Panc1 (cell line): ENCODE measurements around the gene KIF26B. TPM values are rescaled to one million over a fixed set of nuclear protein-coding genes. Genes with fewer than 3 reads are reported as not detected.

ENCODE experiments used
- ATAC-seq: fragments of 200-7000 bp; cut with Tn5 transposase; 2 replicates; pipeline ENCODE4 v1.9.1; 2020; ENCODE audit warnings: mild to moderate bottlenecking, moderate library complexity
- BruUV-seq: library from RNA; stranded (reverse); fragments of 400-500 nt; replicated peaks from 2 replicates; lab custom pipeline; 2021; lab: Mats Ljungman, UMichigan
- CTCF ChIA-PET: fragments of 300-600 bp; sonication (Branson Sonifier 250); formaldehyde crosslinking; loops from one replicate; lab custom pipeline; 2022; ENCODE audit warnings: antibody characterized with exemption; lab: Charles Lee
- POLR2A ChIA-PET: fragments of 300-600 bp; sonication (Branson Sonifier 250); formaldehyde crosslinking; loops from one replicate; lab custom pipeline; 2022; ENCODE audit warnings: antibody characterized with exemption; lab: Charles Lee
- DNase-seq: peaks from one replicate; pipeline ENCODE4 v3.0.0-alpha.2; 2010; ENCODE audit warnings: low read depth, low spot score
- H3K27ac ChIP-seq: 2 replicates; pipeline ENCODE4 v1.5.1; 2011; ENCODE audit warnings: mild to moderate bottlenecking, low read length, inconsistent platforms
- H3K27me3 ChIP-seq: fragments of 200-500 bp; sonication (Bioruptor generic); 2 replicates; pipeline ENCODE4 v1.6.0; 2014; ENCODE audit warnings: low read length, inconsistent platforms; ENCODE audit not compliant: control insufficient read depth, insufficient read depth
- H3K36me3 ChIP-seq: fragments of 200-500 bp; sonication (Bioruptor generic); 2 replicates; pipeline ENCODE4 v1.5.1; 2014; ENCODE audit warnings: inconsistent platforms, mild to moderate bottlenecking, low read length, moderate library complexity; ENCODE audit not compliant: control insufficient read depth, insufficient read depth
- H3K4me1 ChIP-seq: 2 replicates; pipeline ENCODE4 v1.5.1; 2011; ENCODE audit warnings: inconsistent platforms, mild to moderate bottlenecking, low read length, moderate library complexity; ENCODE audit not compliant: control insufficient read depth, insufficient read depth
- H3K4me3 ChIP-seq, 2 experiments: 2 replicates each; pipeline ENCODE4 v1.5.1; 2011 to 2012; ENCODE audit warnings: low read depth in 2 of 2, low read length in 2 of 2, mild to moderate bottlenecking in 2 of 2, inconsistent platforms in 1 of 2, moderate library complexity in 1 of 2
- H3K9me3 ChIP-seq: fragments of 200-500 bp; sonication (Bioruptor generic); 2 replicates; pipeline ENCODE4 v1.5.1; 2014; ENCODE audit warnings: low read depth, mild to moderate bottlenecking, inconsistent platforms, low read length, moderate library complexity; ENCODE audit not compliant: control insufficient read depth, insufficient read depth
- CTCF ChIP-seq: fragments of 450-650 bp; IDR thresholded peaks from 2 replicates; pipeline ENCODE4 v1.5.1; 2017; ENCODE audit warnings: mild to moderate bottlenecking
- POLR2AphosphoS5 ChIP-seq: IDR thresholded peaks from 2 replicates; pipeline ENCODE4 v1.6.1; 2012; ENCODE audit warnings: mild to moderate bottlenecking, low read depth, low read length, moderate library complexity
- REST ChIP-seq, 2 experiments: IDR thresholded peaks; 2 replicates each; pipeline ENCODE4 v1.6.1; 2011 to 2012; ENCODE audit warnings: low read depth in 2 of 2, control low read depth in 1 of 2, low read length in 1 of 2, mild to moderate bottlenecking in 1 of 2, moderate library complexity in 1 of 2; ENCODE audit not compliant: insufficient read depth in 1 of 2
- SIN3A ChIP-seq: IDR thresholded peaks from 2 replicates; pipeline ENCODE4 v1.6.1; 2012; ENCODE audit warnings: low read depth, mild to moderate bottlenecking, low read length, moderate library complexity, borderline replicate concordance; ENCODE audit not compliant: insufficient read depth
- TCF7L2 ChIP-seq: IDR thresholded peaks from 2 replicates; pipeline ENCODE4 v1.6.1; 2011; ENCODE audit warnings: mild to moderate bottlenecking, low read depth, low read length, inconsistent platforms
- in situ Hi-C: cut with HindIII; loops from 2 replicates; pipeline ENCODE4 v1.10.0; 2016; ENCODE audit warnings: low sequenced_read_pairs, low pct_unique_long_range_greater_than_20kb
- intact Hi-C: fragments of 100-400 bp; cut with micrococcal nuclease; formaldehyde crosslinking; loops from one replicate; pipeline ENCODE4 v1.10.0; 2022; ENCODE audit not compliant: unreplicated experiment
- total RNA-seq: library from RNA; stranded (reverse); gene quantifications from one replicate; pipeline ENCODE4 v1.2.1, GENCODE V29; 2021; ENCODE audit not compliant: unreplicated experiment

KIF26B gene
- total RNA-seq, 1 experiment from 2014 or later: 0.33 TPM

- peaks cover 15% of the 10 kb centered on the region; the same call in 1 of the 2 replicates for H3K27me3 ChIP-seq
- TF ChIP-seq REST (IDR thresholded peaks at IDR 0.05; ENCODE audit: insufficient read depth in 1 of 2, low read depth in 2 of 2, low read length in 1 of 2): no peak
- no peak for TF ChIP-seq SIN3A
- no peak for TF ChIP-seq CTCF
- no peak for TF ChIP-seq POLR2AphosphoS5
- no peak for TF ChIP-seq TCF7L2
- no TSS peak for BruUV-seq
- no peak for ATAC-seq
- H3K36me3 ChIP-seq: no peaks in the 10 kb centered on the region
- ChIA-PET POLR2A (no interaction called here), CTCF (no interaction called here)
- H3K27ac ChIP-seq: no peak overlapping the region
- intact Hi-C loops: no loop called here
- DNase-seq: no peak
- H3K4me1 ChIP-seq: no peaks in the 10 kb centered on the region
- H3K9me3 ChIP-seq: no peaks in the 10 kb centered on the region
- H3K4me3 ChIP-seq: no peak overlapping the region
- in situ Hi-C loops: no loop called here
Observed at GRCh38 chr1:245395680-245396079, 240.9 kb downstream of the KIF26B start.

- TF ChIP-seq TCF7L2: no peak
- TF ChIP-seq CTCF: no peak
- no peak for TF ChIP-seq SIN3A
- no peak for TF ChIP-seq POLR2AphosphoS5
- no peak for TF ChIP-seq REST (IDR thresholded peaks at IDR 0.05; ENCODE audit: insufficient read depth in 1 of 2, low read depth in 2 of 2, low read length in 1 of 2)
- Histone ChIP-seq H3K36me3 (no peaks in the 10 kb centered on the region), H3K4me1 (no peaks in the 10 kb centered on the region), H3K4me3 (no peak overlapping the region), H3K9me3 (no peaks in the 10 kb centered on the region), H3K27ac (no peak overlapping the region), H3K27me3 (peaks cover 15% of the 10 kb centered on the region; the same call in 1 of the 2 replicates)
- in situ Hi-C loops: no loop called here
- intact Hi-C loops: no loop called here
- ChIA-PET CTCF (interaction anchor here (0.6 kb wide), 1 partner anchor 240 kb away, joined by 7 read pairs; no protein-coding TSS in a partner anchor), POLR2A (no interaction called here)
- DNase-seq: no peak
- no TSS peak for BruUV-seq
- no peak for ATAC-seq
Observed at GRCh38 chr1:245396615-245397014, 241.8 kb downstream of the KIF26B start.
